Activated naive CD4-positive, alpha-beta T cell treated with anti-CD3 and anti-CD28 coated beads, Interleukin-2, amount 50 U/mL, for 24 hours (primary cell): ENCODE measurements around the gene MYADML2.
"Not testable (repeated sequence)": the region's sequence is repeated elsewhere in the genome, so short reads cannot be mapped to it uniquely, and the experiment has no call there.

ENCODE experiments used
- H3K27ac Mint-ChIP-seq: one replicate; pipeline ENCODE4 v1.8.0; 2021; ENCODE audit warnings: mild to moderate bottlenecking, mixed read lengths
- H3K27me3 Mint-ChIP-seq: one replicate; pipeline ENCODE4 v1.8.0; 2021; ENCODE audit warnings: mixed read lengths
- H3K36me3 Mint-ChIP-seq: one replicate; pipeline ENCODE4 v1.8.0; 2021; ENCODE audit warnings: mixed read lengths
- H3K4me1 Mint-ChIP-seq: one replicate; pipeline ENCODE4 v1.8.0; 2021; ENCODE audit warnings: mixed read lengths
- H3K4me3 Mint-ChIP-seq: one replicate; pipeline ENCODE4 v1.8.0; 2021; ENCODE audit warnings: mild to moderate bottlenecking, mixed read lengths
- H3K9me3 Mint-ChIP-seq: one replicate; pipeline ENCODE4 v1.8.0; 2021; ENCODE audit warnings: mixed read lengths

Gene MYADML2

DNA sequence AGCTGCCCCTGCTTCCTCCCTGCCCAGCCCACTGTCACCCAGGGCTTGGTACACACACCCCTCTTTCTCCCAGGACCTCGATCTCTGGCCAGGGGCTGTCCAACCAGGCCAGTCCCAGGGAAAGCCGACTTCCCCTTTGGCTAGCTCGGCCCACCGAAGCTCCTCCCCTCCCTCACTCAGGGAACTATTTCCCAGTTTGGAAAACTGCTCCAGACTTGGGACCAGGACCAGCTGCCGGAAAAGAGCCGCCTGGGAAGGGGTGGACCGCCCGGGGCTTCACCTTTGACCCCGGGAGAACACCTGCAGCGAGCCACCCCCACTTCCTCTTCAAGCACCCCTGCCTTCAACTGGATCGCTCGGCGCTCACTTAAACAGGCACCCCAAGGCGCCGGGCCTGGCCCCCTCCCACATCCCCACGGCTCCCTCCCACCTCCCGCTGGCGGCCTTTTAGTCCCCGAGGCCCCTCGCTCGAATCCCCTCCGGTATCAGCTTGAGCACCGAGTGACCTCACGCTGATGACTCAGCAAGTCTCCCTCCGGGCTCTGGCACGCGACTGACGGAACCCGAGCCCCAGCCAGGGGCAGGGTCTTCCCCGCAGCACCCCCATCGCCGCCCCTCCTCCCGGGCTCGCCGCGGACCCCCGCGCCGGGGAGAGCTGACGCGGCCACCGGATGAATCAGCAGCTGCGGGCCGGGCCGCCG lies 20.4 kb downstream of the MYADML2 start:
- H3K36me3 Mint-ChIP-seq = no peaks in the 10 kb centered on the region
- H3K4me1 Mint-ChIP-seq = peaks cover 19% of the 10 kb centered on the region
- H3K27ac Mint-ChIP-seq = peak overlapping the region; percentile 87
- H3K27me3 Mint-ChIP-seq = peaks cover 3% of the 10 kb centered on the region
- no peaks in the 10 kb centered on the region for H3K9me3 Mint-ChIP-seq
- H3K4me3 Mint-ChIP-seq = peak overlapping the region; percentile 91

DNA sequence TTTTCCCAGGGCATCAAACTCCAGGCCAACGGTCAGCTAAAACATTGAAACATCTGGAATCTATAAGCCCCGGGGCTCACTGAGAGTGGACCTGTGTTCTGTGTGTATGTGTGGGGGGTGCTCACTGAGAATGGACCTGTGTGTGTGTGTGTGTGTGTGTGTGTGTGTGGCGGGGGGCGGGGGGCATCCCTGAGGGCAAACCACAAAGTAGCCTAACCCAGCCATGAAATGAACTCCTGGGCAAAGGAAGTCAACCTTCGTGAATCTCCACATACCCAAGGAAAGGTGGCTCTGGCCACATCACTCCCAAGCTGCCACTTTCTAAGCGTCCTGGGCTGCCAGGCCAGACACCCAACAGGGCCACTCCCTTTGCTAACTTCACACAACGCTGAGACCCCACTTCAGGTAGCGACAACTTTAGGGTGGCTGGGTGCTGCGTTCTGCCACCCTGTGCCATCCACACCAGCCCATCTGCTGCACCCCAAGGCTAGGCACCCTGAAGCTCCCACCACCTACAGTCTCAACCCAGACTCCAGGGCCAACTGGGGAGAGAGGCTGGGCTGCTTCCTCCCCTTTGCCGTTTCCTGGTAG lies 21.1 kb downstream of the MYADML2 start:
- Mint-ChIP-seq H3K9me3 (no peaks in the 10 kb centered on the region), H3K36me3 (no peaks in the 10 kb centered on the region), H3K27ac (peak overlapping the region; percentile 87), H3K4me1 (peaks cover 19% of the 10 kb centered on the region), H3K27me3 (peaks cover 1% of the 10 kb centered on the region), H3K4me3 (peak overlapping the region; percentile 91)

DNA sequence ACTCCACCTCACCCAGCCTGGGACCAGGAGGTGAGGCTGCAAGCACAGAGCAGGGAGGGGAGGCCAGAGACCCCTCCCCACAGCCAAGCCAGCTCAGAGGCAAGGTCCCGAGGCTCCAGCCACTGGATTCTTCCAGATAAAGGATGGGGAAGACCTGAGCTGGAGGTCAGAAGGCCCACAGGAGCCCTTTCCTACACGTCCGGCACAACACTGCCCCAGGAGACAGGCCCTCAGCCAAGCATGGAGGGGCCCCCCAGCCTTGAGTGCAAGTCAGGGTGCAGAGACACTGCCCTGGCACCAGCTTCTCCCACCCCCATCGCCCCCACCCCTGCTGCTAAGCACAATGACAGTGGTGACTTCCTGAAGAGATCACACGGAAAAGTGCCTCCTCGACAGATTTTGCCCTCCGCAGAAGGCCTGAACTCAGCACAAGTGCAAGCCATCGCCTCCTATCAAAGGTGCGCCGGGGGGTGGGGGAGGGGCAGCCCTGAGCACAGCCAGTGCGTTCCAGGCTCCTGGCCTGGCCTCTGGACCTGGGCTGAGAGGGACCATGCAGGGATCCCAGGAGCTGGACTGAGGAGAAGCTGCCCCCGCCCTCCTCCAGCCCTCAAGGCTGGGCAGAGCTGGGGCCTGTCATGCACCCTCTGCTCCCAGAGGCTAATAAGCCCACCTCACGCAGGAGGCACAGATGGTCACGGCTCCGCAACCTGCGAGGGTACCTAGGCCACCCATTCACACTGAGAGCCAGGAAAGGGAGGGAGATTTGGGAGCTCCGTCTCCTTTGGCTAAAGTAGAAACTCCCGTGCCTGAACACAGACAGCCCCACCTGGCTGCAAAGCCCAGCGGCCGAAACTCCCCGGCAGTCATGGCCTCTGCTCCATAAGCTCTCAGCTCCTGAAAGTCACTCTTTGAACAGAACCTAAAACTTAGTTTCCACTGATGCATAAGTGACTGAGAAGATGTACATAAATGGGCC lies 22.2 kb downstream of the MYADML2 start:
- Mint-ChIP-seq H3K9me3 (no peaks in the 10 kb centered on the region), H3K36me3 (no peaks in the 10 kb centered on the region), H3K4me3 (peak overlapping the region; percentile 91), H3K27me3 (no peaks in the 10 kb centered on the region), H3K4me1 (peaks cover 19% of the 10 kb centered on the region), H3K27ac (peak overlapping the region; percentile 51)

DNA sequence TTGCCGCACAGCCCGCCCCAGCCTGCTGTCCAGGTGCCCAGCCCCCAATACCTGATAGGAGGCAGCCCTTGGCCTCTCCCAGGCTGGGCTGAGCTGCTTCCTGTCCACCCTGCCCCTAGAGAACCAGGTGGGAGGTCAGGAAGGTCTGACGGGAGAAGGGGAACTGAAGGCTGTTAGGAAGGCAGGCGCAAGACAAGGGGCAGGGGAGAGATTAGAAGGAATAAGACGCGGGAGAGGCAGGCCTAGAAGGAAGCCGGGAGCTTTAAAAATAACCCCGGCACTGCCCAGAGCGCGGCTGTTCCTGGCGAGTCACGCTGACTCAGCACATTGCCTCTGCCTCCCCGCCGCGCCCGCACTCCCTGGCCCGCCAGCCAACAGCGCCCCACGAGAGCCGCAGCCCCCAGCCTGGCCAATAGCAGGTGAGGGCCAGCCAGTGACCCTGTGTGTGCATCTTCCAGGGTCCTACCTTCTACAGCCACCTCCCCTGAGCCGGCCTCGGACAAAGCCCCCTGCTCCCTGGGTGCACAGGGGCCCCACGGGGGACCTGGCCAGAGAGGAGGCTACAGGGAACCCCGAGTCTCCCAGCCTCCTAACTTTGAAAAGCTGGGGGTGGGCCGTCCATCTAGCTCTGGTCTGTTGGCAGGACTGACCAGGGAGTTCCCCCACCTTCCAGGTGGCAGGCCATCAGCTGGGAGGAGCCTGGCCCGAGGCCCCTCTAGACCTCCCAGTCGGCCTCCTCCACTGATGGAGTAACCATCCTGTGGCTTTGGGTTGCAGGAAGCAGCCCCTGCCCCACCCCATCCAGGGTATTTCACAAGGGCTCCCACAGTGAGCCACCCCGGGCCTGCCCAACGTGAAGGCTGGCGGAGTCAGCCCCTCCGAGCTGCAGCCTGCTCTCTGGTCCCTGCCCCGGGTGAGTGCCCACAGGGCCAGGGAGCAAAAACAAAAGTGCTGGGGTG lies 23.5 kb downstream of the MYADML2 start:
- Mint-ChIP-seq H3K36me3 (no peaks in the 10 kb centered on the region), H3K27me3 (no peaks in the 10 kb centered on the region), H3K9me3 (no peaks in the 10 kb centered on the region), H3K4me1 (peaks cover 27% of the 10 kb centered on the region), H3K27ac (peak overlapping the region; percentile 81), H3K4me3 (peak overlapping the region; percentile 15)

DNA sequence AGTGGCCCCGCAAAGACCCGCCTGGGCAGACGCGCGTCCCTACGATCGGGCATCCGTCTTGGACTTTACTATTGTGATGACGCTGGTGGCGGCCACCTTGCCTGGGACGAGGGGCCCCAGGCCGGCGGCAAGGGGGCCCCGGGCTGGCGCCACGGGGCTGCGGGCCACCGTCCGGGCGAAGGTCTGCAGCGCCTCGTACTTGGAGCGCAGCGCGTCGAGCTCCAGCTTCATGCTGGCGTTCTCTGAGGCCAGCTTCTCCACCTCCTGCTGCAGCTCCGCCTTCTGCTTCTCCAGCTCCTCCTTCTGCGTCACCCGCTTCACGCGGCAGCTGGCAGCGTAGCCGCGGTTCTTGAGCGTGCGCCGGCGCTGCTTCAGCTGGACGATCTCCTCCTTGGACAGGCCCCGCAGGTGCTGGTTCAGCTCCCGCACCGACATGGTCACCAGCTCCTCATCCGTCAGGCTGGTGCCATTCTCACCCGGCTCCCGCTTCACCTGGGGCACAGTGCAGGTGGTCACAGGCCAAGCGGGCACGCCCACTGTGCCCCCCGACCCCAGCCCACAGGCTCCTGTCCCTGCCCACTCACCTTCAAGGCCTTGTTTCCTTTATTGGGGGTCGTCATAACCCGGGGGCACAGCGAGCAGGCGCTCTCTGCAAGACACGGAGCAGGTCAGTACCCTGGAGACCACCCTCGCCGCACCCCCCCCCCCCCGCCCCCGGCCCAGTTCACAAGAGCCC lies 24.3 kb downstream of the MYADML2 start:
- H3K27ac Mint-ChIP-seq = peak overlapping the region; percentile 55
- H3K4me1 Mint-ChIP-seq = peaks cover 32% of the 10 kb centered on the region
- no peak overlapping the region for H3K4me3 Mint-ChIP-seq
- no peaks in the 10 kb centered on the region for H3K27me3 Mint-ChIP-seq
- no peaks in the 10 kb centered on the region for H3K36me3 Mint-ChIP-seq
- no peaks in the 10 kb centered on the region for H3K9me3 Mint-ChIP-seq

DNA sequence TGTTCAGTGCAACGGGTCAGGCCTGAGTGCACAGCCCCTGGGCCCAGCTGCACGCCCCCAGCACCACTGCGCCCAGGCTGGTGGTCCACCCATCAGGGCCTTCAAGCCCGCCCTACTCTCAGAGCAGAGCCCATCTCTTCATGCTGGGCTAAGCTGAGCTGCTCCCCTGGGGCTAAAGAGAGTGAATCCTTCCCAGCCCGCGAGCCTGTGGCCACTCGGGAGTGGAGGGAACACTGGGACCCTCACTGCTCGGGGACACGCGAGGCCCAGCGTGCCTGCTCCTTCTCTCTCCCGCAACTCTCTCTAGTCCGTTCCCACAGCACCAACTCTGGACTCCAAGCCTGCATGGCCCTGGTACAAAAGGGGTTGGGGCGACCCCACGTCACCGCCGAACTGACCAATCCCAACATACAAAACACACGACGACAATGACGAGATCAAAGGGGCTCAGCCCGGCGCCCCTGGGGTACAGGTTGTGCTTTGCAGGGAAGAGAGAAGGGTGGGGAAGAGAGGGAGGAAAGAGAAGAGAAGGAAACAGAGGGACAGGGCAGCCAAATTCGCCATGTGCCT lies 25.0 kb downstream of the MYADML2 start:
- Mint-ChIP-seq H3K4me1 (peaks cover 35% of the 10 kb centered on the region), H3K36me3 (no peaks in the 10 kb centered on the region), H3K27me3 (no peaks in the 10 kb centered on the region), H3K9me3 (no peaks in the 10 kb centered on the region), H3K27ac (no peak overlapping the region), H3K4me3 (no peak overlapping the region)

DNA sequence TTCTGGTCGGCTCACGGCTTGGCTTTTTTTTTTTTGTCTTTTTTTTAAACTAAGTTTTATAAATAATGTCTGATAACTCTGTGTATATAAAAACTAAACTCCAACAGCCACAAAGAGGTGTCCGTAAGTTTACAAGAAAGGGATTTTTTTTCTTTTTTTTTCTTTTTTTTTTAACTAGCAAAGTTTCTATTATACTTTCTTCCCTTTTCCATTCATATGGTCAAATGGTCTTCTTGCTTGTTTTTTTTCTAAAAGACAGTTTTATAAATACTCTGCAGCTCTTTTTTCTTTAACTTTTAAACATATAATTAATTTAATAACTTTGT lies 25.5 kb downstream of the MYADML2 start:
- Mint-ChIP-seq H3K27ac (no peak overlapping the region), H3K4me1 (peaks cover 40% of the 10 kb centered on the region), H3K4me3 (no peak overlapping the region), H3K36me3 (no peaks in the 10 kb centered on the region), H3K9me3 (no peaks in the 10 kb centered on the region), H3K27me3 (no peaks in the 10 kb centered on the region)

DNA sequence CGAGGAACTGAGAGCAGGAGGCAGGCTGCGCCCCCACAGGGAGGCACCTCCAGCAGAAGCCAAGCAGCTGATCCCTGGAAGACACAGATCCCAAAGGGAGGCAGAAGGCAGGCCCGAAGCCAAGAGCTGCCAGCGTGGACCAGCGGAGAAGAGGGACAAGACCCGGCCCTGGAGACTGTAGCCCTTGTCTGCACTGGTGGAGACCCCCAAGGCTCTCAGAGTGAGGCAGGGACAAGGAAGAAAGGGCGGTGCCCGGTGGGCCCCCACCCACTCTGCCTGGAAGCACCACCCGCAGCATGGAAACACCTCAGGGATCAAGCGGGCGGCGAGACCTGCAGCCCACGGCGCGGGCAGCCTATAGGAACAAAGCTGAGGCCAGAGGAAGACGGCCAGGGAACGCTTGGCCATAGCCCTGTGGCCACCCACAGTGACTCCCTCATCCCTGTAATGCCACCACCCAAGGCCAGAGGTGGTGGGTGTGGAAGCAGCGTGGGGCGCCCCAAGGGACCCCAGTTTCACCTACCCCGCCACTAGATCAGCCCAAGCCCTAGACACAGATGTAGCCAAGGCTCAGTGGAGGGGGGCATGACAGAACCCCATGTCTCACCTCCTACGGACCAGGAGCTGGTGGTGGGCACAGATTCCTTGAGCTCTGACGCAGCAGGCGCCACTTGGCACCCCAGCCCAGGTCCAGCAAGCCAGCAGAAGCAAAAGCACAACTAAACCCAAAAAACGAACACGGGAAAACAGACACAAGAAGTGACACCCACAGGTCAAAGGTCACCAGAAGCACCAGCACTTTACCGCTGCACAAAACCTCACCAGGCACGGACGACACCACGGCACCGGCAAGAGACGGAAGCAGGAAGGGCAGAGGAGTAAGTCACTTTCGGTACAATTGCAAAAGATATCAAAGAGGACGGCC lies 26.2 kb downstream of the MYADML2 start:
- Mint-ChIP-seq H3K9me3 (no peaks in the 10 kb centered on the region), H3K4me1 (peaks cover 39% of the 10 kb centered on the region), H3K27ac (no peak overlapping the region), H3K36me3 (no peaks in the 10 kb centered on the region), H3K4me3 (no peak overlapping the region), H3K27me3 (no peaks in the 10 kb centered on the region)

DNA sequence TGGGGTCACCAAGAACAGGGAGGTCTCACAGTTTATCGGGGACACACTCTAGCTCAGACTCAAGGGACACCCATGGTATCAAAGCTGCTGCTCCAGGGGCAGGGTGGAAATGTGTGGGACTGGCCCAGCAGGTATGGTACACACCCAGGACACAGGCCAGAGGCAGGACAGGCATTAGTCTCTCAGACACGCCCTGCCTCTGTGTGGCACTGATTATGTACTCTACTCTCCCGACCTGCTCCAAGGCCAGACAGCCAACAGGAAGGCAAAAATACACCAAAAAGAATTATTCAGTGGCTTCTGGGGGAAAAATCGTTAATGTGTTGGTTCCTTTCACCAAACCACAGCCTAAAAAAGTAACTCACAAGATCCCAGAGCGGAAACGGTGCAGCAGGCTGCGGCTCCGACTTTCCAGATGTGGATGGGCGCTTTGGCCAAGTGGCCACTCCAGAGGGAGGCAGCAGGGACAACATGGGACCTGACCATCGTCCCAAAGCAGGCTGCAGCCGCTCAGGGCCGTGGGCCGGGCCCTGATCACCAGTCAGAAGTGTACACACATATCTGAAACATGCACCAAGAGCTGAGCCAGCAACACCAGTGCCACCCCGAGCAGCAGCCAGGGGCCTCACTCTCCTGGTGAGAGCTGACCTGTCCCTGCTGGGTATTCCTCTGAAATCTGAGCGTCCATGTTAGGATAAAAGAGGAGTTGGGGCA lies 28.0 kb downstream of the MYADML2 start:
- H3K4me3 Mint-ChIP-seq = no peak overlapping the region

DNA sequence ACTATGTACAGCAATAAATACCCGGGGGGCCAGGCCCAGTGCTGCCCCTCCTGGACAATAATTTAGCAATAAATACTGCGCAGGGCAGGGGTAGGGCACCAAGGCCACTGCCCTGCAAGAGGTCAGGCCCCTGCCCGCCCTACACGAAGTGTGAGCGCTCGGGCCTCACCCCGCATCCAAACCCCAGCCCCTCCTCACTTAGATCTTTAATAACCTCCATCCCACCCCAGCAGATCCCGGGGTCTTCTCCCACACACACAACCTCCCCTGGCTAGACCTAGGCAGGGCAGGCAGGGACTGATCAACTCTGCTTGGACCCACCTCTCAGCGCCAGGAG lies 28.7 kb downstream of the MYADML2 start:
- H3K9me3 Mint-ChIP-seq, H3K27me3 Mint-ChIP-seq, H3K36me3 Mint-ChIP-seq: not testable (repeated sequence)
- Mint-ChIP-seq H3K27ac (peak overlapping the region; percentile 81), H3K4me1 (peaks cover 36% of the 10 kb centered on the region), H3K4me3 (peak overlapping the region; percentile 86)

More for the DNA sequence above, 28.0 kb downstream of the MYADML2 start:
- peaks cover 36% of the 10 kb centered on the region for H3K4me1 Mint-ChIP-seq
- H3K27ac Mint-ChIP-seq = peak overlapping the region; percentile 18
- no peaks in the 10 kb centered on the region for H3K36me3 Mint-ChIP-seq
- no peaks in the 10 kb centered on the region for H3K27me3 Mint-ChIP-seq
- no peaks in the 10 kb centered on the region for H3K9me3 Mint-ChIP-seq

DNA sequence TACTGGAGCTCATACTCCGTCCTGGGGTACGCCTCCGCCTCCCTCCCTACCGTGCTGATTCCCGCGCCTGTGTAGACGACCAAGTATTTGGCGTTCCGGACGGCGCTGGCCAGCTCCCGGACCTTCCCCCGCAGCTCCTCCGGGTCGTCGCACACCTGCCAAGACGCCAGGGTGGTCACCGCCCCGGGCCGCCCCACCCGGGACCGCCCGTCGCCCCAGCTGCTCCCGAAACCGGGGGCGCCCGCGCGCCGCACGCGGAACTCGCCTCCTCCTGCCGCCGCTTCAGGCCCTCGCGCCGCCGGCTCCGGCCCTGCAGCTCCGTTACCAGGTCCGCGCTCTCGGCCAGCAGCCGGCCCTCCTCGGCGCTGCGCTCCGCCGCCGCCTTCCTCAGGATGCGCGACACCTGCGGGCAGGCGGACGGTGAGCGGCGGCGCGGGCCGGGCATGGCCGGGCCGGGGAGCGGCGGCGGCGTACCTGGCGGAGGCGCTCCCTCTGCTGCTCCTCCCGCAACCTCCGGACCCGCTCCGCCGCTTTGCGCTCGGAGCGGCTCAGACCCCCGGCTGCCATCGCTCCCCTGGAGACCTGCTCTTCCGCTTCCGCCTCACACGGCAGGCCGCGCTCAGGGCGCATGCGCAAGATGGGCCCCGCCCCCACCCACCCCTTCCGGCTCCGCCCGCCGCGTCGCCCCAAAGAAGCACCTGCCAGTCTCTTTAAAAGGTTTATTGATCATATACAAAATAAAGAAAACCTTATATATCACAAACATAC lies 29.3 kb downstream of the MYADML2 start, which contains the start of gene SIRT7:
Gene SIRT7, minus strand, starts transcription at position 612 of the 768 bp plus-strand sequence. Its CDS starts 45 bp downstream, at position 567.
- Mint-ChIP-seq H3K36me3 (peaks cover 7% of the 10 kb centered on the region), H3K4me3 (peak within 1 kb of the TSS; percentile 86), H3K4me1 (peaks cover 36% of the 10 kb centered on the region), H3K27me3 (no peaks in the 10 kb centered on the region), H3K9me3 (no peaks in the 10 kb centered on the region), H3K27ac (peak within 1 kb of the TSS; percentile 81)

DNA sequence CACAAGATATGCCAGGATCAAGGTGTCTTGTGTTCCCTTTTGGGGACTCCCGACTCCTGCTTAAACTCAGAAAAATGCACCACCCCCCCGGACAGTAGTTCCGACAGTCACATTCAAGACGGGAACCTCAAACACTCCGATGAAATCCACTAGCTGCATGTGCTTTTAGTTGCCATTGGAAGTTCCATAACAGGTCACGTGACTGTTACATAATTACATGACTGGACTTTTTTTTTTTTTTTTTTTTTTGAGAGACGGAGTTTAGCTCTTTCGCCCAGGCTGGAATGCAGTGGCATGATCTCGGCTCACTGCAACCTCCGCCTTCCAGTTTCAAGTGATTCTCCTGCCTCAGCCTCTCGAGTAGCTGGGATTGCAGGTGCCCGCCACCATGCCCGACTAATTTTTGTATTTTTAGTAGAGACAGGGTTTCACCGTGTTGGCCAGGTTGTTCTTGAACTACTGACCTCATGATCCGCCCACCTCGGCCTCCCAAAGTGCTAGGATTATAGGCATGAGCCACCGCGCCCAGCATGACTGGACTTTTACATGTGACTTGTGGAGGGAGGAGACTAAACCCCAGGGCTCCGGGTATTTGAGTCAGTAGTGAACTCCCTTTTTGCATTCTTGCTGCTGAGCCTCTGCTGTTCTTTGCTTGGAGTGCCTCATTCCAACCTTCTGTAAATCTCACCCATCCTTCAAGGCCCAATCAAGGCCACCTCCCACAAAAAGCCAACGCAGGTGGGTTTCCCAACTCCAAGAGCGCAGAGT lies 30.6 kb downstream of the MYADML2 start:
- peaks cover 7% of the 10 kb centered on the region for H3K36me3 Mint-ChIP-seq
- H3K4me3 Mint-ChIP-seq = peak overlapping the region; percentile 86
- peaks cover 36% of the 10 kb centered on the region for H3K4me1 Mint-ChIP-seq
- no peaks in the 10 kb centered on the region for H3K27me3 Mint-ChIP-seq
- H3K27ac Mint-ChIP-seq = peak overlapping the region; percentile 75
- no peaks in the 10 kb centered on the region for H3K9me3 Mint-ChIP-seq
